OCI-LY3 (cell line): Measurements from ENCODE around the gene PLCB2.

Source experiments
- H2AFZ ChIP-seq: fragments of 200-600, 300-600 bp; shearing (Covaris generic); 2 replicates; pipeline ENCODE4 v1.6.0; 2014; ENCODE audit warnings: antibody characterized with exemption, low read depth, low read length
- H3K27ac ChIP-seq: fragments of 200-600, 300-600 bp; sonication (generic); 2 replicates; pipeline ENCODE4 v1.5.1; 2014; ENCODE audit warnings: mild to moderate bottlenecking, low read length, moderate library complexity, mixed read lengths
- H3K27me3 ChIP-seq: fragments of 200-600, 300-600 bp; sonication (generic); 2 replicates; pipeline ENCODE4 v1.6.1; 2014; ENCODE audit warnings: low read depth, low read length, mixed read lengths
- H3K36me3 ChIP-seq: fragments of 200-600, 300-600 bp; sonication (generic); replicated peaks from 2 replicates; pipeline ENCODE3; 2014; ENCODE audit warnings: low read depth, low read length, mixed read lengths
- H3K4me1 ChIP-seq: fragments of 300-600, 200-600 bp; sonication (generic); 2 replicates; pipeline ENCODE4 v1.6.1; 2014; ENCODE audit warnings: low read length, mixed read lengths
- H3K4me2 ChIP-seq: fragments of 200-600, 300-600 bp; sonication (generic); 2 replicates; pipeline ENCODE4 v1.6.1; 2014; ENCODE audit warnings: low read length, mixed read lengths
- H3K4me3 ChIP-seq: fragments of 300-600, 200-600 bp; sonication (generic); 2 replicates; pipeline ENCODE4 v1.5.1; 2014; ENCODE audit warnings: antibody characterized with exemption, mild to moderate bottlenecking, low read length, moderate library complexity
- H3K79me2 ChIP-seq: fragments of 300-600, 200-600 bp; shearing (Covaris generic); 2 replicates; pipeline ENCODE4 v1.6.1; 2014; ENCODE audit warnings: mild to moderate bottlenecking, low read length, mixed read lengths
- H3K9ac ChIP-seq: fragments of 300-600, 200-600 bp; shearing (Covaris generic); 2 replicates; pipeline ENCODE4 v1.6.0; 2014; ENCODE audit warnings: mild to moderate bottlenecking, low read length, moderate library complexity
- H3K9me3 ChIP-seq: fragments of 200-600, 300-600 bp; shearing (Covaris generic); 2 replicates; pipeline ENCODE4 v1.6.1; 2014; ENCODE audit warnings: low read length, mixed read lengths; ENCODE audit not compliant: insufficient read depth
- H4K20me1 ChIP-seq: fragments of 200-600, 300-600 bp; sonication (generic); 2 replicates; pipeline ENCODE4 v1.6.1; 2016; ENCODE audit warnings: low read length, mixed read lengths; ENCODE audit not compliant: insufficient read depth
- EZH2phosphoT487 ChIP-seq: fragments of 200-600 bp; shearing (Covaris generic); IDR thresholded peaks from 2 replicates; pipeline ENCODE4 v1.6.1; 2018; ENCODE audit warnings: antibody characterized with exemption, mixed run types, low read depth
- TF ChIP-seq, protein P1 (sequence below): fragments of 200-600, 300-600 bp; sonication (generic); IDR thresholded peaks from 2 replicates; pipeline ENCODE4 v1.5.1; 2014; ENCODE audit warnings: antibody characterized with exemption, low read length, low read depth

Gene PLCB2

DNA sequence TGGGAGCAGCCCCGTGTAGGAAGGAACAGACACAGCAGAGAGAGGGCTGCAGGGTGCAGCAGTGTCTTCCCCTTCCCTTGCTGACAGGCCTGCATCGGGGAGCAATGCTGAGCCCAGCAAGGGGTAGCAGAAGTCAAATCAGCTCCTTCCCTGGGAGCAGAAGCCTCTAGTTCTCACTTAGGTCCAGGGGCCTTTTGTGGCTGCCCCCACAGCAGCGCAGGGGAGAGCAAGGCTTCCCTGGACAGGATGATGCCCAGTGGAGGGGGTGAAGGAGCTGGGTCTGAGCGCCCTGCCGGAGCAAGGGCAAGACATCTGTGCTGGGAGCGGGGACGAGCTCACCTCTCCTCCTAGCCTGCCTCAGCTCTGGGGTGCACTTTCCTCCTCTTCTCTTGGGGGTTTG lies 827 bp downstream of the PLCB2 start:
- no peak for TF ChIP-seq EZH2phosphoT487
- TF ChIP-seq, protein P1, sequence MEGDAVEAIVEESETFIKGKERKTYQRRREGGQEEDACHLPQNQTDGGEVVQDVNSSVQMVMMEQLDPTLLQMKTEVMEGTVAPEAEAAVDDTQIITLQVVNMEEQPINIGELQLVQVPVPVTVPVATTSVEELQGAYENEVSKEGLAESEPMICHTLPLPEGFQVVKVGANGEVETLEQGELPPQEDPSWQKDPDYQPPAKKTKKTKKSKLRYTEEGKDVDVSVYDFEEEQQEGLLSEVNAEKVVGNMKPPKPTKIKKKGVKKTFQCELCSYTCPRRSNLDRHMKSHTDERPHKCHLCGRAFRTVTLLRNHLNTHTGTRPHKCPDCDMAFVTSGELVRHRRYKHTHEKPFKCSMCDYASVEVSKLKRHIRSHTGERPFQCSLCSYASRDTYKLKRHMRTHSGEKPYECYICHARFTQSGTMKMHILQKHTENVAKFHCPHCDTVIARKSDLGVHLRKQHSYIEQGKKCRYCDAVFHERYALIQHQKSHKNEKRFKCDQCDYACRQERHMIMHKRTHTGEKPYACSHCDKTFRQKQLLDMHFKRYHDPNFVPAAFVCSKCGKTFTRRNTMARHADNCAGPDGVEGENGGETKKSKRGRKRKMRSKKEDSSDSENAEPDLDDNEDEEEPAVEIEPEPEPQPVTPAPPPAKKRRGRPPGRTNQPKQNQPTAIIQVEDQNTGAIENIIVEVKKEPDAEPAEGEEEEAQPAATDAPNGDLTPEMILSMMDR: no peak
- Histone ChIP-seq H3K79me2 (no peaks in the 10 kb centered on the region), H3K36me3 (no peaks in the 10 kb centered on the region), H3K9ac (peak overlapping the region; percentile 48; the same call in 1 of the 2 replicates), H4K20me1 (no peaks in the 10 kb centered on the region), H3K4me1 (peaks cover 39% of the 10 kb centered on the region), H3K9me3 (no peaks in the 10 kb centered on the region), H3K27ac (no peak overlapping the region), H2AFZ (no peak overlapping the region), H3K4me3 (peak overlapping the region; percentile 88), H3K27me3 (peaks cover 7% of the 10 kb centered on the region), H3K4me2 (peak overlapping the region; percentile 99)

DNA sequence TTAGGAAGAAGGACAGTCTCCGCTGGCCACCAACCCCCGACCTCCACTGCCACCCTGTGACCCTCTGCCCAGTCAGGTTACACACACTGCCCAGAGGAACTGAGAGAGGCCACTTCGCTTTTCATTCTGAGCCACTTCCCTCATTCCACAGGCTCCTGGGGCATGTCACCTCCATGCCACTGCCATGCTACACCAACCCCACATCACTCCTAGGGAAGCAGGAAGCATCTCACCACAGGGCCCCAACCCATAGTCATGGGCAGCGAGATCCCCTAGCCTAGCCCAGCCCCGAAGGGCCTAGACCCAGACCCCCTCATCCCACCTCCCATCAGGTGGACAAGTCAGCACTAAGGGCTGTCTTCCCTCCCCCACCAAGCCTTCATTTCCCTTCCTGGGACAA lies 1.4 kb downstream of the PLCB2 start:
- H3K27me3 ChIP-seq: peaks cover 3% of the 10 kb centered on the region; the same call in 1 of the 2 replicates
- H3K4me3 ChIP-seq: peak overlapping the region; percentile 88

DNA sequence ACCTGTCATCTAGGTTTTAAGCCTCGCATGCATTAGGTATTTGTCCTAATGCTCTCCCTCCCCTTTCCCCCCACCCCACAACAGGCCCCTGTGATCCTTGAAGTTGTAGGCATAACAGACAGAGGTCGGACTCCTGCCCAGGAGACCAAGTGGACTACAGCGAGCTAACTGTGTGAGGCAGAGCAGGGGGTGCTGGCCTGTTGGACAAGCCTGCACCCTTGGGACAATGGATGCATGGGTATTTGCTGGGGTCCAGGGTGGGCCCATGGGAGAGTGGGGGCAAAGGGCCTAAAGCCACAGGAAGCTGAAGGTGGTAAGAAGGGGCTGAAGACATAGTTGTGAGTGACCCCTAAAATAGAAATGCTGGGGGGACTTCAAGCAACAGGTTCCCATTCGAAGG lies 2.5 kb downstream of the PLCB2 start:
- peaks cover 8% of the 10 kb centered on the region for H3K36me3 ChIP-seq
- no peak overlapping the region for H3K9ac ChIP-seq
- H3K4me1 ChIP-seq: peaks cover 39% of the 10 kb centered on the region
- no peak overlapping the region for H2AFZ ChIP-seq
- H3K27ac ChIP-seq: no peak overlapping the region
- H3K4me2 ChIP-seq: no peak overlapping the region
- no peak for TF ChIP-seq EZH2phosphoT487
- TF ChIP-seq, protein P1: no peak
- H3K4me3 ChIP-seq: no peak overlapping the region
- H3K27me3 ChIP-seq: 0 out of 2 replicates have a peak, but pooled peaks cover under 1% of the 10 kb centered on the region
- H3K9me3 ChIP-seq: no peaks in the 10 kb centered on the region; the same call in 1 of the 2 replicates
- no peaks in the 10 kb centered on the region for H3K79me2 ChIP-seq
- H4K20me1 ChIP-seq: no peaks in the 10 kb centered on the region

More for the DNA sequence above, 1.4 kb downstream of the PLCB2 start:
- Histone ChIP-seq H2AFZ (no peak overlapping the region), H3K27ac (no peak overlapping the region), H3K9me3 (no peaks in the 10 kb centered on the region), H3K4me1 (peaks cover 39% of the 10 kb centered on the region), H3K79me2 (no peaks in the 10 kb centered on the region), H3K4me2 (peak overlapping the region; percentile 99), H3K9ac (0 out of 2 replicates have a peak overlapping the region, but pooled peaks have one; percentile 48), H3K36me3 (no peaks in the 10 kb centered on the region), H4K20me1 (no peaks in the 10 kb centered on the region)
- no peak for TF ChIP-seq EZH2phosphoT487
- TF ChIP-seq, protein P1: no peak

DNA sequence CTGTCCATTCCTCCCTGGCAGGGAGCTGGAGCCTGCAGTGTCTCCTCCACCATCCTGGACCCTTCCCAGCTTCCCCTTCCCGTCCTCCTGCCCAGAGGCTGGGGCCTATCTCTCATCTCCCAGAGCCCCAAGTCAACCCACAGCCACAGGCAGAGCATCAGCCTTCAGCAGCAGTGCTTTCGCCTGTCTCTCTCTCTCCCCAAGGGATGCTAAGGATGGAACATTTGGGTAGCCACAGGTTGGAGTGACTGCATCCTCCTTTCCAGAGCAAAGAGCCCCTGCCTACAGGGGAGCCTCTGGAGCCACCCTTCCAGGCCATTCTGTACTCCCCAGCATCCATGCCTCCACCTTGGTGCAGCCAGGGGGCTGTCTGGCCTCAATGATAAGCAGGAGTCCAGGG lies 4.2 kb downstream of the PLCB2 start:
- peaks cover 25% of the 10 kb centered on the region for H3K4me1 ChIP-seq
- no peak overlapping the region for H3K4me2 ChIP-seq
- H3K9me3 ChIP-seq: no peaks in the 10 kb centered on the region; the same call in 1 of the 2 replicates
- H3K27ac ChIP-seq: no peak overlapping the region
- H3K4me3 ChIP-seq: no peak overlapping the region
- H2AFZ ChIP-seq: no peak overlapping the region
- H3K36me3 ChIP-seq: peaks cover 12% of the 10 kb centered on the region
- no peaks in the 10 kb centered on the region for H4K20me1 ChIP-seq
- H3K79me2 ChIP-seq: no peaks in the 10 kb centered on the region
- TF ChIP-seq EZH2phosphoT487: no peak
- TF ChIP-seq, protein P1: no peak
- H3K27me3 ChIP-seq: no peaks in the 10 kb centered on the region
- H3K9ac ChIP-seq: no peak overlapping the region
